GOT3 (cell line): ENCODE measurements around the gene STON2.

Experiments
- DNase-seq: peaks from one replicate; lab custom pipeline; 2025; ENCODE audit warnings: mixed read lengths; lab: John Stamatoyannopoulos, UW

STON2 gene

DNA sequence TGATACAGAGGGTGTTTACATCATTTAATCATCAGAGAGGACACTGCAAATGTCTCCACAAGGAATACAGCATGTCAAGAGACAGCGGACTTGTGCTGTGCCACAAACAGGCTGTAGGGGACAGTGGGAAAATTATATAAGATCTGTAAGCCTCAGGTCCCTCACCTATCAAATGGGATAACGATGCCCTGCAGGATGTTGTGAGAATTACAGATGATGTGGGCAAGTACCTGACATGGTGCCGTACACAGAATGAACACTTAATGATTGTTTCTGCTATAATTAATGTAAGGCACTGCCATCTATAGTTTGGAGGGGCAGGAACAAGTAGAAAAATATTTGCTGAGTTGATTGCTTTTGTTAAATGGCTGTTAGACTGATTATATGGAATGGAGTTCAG is 97.5 kb downstream of the STON2 start:
- DNase-seq = no peak

DNA sequence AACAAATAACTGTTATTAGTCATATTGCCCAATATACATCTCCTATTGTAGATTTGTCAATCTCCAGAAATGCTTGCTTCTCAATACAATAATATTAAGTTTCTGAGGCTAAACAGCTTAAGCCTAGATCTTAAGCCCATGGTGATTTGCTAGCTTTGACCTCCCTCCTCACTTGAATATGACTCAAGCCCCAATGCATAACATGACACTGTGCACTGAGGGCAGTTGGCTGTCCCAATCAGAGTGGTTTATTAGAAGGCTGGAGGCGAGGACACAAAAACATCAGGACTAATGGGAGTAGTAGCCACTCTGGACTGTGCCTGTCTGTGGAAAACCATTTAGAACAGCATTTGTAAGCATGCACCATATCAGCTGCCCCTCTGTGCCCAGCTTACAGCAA is 98.3 kb downstream of the STON2 start:
- DNase-seq = no peak

- DNase-seq = no peak
These were observed 98.8 kb downstream of the STON2 start for GRCh38 chr14:81301371-81301770.

GRCh38 chr14:81298911-81299310 is 101.2 kb downstream of the STON2 start:
- DNase-seq = no peak

GRCh38 chr14:81298122-81298521 is 102.0 kb downstream of the STON2 start:
- DNase-seq = no peak

DNA sequence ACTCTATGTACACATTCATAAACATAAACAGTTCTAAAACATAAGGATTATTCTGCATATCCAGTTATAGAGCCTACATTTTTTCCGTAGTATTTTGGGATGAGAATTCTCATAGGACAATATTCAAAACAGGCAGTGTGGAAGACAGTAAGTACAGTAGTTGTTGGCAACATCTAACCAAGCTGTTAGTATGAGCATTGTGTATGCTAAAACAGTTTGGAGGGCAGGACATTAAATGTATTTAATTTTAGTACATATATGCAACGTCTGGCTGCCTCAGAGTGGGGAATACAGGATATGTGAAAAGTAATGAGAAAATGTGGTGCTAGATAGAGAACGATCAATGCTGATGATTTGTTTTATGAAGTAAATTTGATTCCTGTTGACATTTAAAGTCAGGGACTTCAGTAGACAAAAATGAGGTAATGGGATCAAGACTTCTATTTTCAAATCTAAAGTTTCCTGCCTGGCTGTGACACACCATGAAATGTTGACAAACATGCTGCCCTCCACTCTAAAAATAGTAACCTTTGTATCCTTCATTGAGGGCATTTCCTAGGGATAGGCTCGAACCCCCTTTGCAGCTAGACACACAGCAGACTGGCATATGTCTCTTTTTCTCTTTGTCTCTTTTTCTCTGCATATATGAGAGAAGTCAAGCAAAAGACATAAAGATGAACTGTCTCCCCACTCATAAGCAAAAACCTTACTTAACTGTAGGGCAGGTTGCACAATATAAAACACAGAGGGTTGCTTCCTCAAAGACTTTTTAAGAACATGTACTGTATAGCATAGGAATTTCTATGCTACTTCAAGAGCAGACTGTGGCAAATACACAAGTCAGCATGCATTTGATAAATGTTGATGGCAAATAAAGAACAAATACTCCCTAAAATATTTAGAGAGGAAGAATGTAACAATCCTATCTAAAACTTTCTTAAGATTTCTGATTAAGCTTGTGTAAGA is 103.9 kb downstream of the STON2 start:
- no peak for DNase-seq

GRCh38 chr14:81289516-81289915 is 110.6 kb downstream of the STON2 start:
- DNase-seq = no peak

- no peak for DNase-seq
These were observed 113.4 kb downstream of the STON2 start for GRCh38 chr14:81286574-81287370.

GRCh38 chr14:81285245-81285644 is 114.9 kb downstream of the STON2 start:
- DNase-seq = no peak

DNA sequence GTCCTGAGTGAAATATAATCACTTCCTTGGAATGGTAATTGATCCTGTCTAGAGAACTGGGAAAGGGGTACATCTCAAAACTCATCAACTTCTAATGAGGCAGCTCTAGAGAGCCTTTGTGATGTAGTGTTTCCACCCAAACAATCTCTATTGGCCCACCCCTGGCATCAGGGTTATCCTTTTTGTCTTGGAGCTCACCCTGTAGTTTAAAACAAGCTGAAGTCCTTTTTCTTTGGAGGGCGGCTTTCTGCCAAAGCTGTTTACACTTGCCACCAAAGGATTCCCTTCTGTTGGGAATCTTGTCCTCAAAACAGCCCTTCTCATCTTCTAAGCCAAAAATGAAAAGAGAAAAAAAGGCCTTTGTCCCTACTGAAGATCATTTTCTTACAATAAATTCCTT is 118.8 kb downstream of the STON2 start:
- no peak for DNase-seq

DNA sequence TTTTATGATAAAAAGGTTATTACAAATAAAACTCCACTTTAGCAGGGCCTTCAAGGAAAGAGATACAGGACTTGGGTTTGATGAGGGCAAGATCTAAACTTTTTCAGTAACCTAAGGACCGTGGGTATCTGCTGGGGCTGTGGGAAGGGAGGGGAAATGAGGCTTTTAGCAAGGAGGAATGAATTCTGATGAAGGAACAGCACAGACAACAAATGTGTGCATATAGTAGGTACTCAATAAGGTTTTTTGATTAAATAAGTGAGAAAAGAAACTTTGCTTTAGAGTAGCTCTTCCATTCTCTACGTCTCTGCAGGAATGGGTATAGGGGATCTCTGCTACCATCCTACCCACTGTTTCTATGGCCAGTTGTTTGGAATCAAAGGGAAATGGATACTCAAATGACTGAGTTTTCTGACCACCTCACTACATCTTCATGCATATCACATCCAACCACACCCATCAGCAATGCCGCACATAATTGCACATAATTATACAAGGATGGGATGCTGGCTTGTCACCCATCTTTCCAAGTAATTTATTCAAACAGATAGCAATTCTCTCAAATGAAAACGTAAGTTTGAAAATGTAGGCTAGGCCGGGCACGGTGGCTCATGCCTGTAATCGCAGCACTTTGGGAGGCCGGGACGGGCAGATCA is 119.9 kb downstream of the STON2 start:
- no peak for DNase-seq

DNA sequence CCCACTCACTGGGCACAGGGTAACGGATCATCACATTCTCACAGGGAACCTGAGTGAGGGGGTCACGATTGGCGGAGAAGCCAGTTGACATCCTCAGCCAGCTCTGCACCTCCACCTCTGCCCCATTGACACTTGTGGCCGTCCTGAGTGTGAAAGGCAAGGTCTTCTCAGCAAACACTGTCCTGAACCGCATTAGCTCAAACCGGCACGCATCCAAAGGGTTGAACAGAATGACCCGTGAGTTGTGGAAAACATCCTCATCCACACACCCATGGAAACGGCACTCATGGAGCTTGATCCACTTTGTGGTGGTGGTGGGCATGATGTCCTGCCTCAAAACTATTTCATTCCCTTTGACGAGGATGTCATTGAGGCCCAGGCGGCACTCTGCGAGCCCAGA is 123.0 kb downstream of the STON2 start:
- no peak for DNase-seq

DNA sequence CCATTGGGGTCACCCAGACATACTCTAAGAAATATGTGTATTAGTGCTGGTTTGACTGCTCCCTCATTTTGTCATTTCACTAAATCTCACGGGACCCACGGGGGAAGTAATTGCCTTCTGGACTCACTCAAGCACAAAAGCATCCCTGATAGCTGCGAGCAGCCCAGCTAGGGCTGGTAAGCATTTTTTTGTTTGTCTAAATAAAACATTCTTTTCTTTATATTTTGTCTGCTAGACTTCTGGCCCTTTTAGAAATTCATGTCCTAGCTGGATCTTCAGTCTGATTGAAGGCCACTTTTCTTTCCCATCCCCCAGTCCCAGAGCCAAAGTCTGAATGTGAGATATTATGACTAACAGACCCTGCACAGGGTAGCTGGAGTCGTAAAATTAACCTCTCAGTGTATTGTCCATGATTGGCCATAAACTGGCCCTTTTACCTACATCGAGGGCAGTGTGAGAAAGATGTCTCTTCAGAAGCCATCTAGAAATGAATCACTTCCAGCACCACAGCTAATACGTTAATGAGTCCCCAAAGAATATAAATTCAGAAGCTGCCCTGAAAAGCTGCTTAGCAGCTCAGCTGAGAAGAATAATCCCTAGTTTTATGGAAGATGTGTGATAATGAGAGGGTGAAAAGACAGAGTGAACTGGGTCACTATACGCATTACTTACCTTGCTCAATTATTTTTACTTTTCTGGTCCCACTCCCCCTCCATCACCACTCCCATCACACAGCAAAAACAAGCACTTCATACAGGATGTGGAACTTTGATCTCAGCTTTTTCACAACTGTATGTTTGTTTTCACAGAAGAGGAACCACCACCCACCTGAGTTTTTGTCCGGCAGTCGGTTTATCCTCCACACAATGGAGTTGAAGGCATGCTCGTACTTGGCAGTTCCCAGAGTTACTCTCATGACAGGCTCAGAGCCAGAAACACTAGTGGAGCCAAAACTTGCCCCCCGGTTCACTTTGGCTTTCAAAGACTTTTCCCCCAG is 123.8 kb downstream of the STON2 start:
- DNase-seq = no peak

DNA sequence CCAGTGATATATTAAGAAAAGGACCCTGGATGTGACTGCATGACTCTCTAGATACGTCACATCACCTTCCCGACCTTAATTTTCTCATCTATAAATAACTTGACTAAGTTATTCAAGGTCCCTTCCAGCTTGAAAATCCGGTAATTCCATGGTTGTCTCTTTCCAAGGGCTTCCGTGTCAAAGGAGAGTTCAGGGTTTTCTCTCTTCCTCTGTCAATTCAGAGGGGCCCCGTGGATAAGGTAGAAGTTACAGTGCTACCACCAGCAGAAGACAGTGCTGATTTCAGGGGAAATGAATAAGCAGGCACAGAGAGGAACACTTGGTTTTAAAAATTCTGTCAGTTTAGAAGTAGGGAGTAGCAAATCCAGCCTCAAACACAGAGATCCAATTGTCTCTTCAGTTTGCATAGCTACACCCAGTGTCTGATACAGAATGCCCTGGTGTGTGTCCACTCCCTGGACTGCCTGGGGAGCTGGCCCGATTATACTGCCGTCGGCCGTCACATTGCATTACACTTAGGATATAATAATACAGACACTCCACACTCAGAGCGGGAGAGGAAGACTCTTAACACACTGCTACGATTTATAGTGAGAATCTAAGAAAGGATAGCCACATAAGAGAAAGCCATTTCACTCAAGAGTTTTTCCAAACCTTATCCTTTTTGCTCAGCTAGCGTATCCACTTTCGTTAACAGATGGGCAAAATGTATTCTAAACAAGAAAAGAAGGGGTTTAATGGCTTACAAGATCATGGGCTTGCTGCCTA is 124.6 kb downstream of the STON2 start:
- no peak for DNase-seq

GRCh38 chr14:81273961-81274575 is 126.1 kb downstream of the STON2 start:
- no peak for DNase-seq

DNA sequence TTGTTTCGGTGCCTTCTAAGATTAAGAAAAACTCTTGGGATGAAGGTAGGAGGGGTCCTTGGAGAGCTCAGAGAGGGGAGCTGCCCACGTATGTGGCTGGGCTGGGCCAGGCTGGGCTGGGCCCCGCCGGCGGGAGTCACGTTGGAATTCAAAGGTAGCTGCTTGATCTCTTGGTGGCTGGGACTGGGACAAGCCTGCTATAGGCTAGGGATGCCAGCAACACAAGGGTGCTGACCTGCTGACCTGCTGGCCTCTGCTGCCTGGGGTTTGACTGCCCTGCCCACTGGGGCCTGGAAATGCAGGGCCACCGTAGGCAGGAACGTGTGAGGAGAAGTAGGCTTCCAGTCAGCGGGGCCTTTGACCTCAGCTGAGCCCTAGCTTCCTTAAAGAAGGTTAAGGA is 126.6 kb downstream of the STON2 start:
- no peak for DNase-seq

DNA sequence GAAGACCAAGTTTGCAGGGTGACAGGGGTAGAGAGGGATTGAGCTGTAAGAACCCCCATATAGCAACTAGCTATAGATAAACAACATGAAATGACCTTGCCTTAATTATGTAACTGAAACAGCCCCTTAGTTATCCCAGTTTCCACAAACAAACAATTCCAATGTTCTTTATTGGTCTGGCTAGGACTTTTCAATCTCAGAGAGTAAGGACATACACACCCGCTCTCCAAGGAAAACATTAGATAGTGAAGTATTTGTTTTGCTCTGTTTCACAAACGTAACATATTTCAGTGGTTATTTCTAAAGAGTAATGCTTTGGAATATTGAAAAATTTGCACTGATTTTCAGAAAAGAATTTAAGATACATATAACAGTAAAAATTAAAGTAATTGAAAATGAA is 127.8 kb downstream of the STON2 start:
- DNase-seq = no peak

- DNase-seq = no peak
These were observed 130.1 kb downstream of the STON2 start for GRCh38 chr14:81269979-81270375.

GRCh38 chr14:81269100-81269978 is 130.8 kb downstream of the STON2 start:
- no peak for DNase-seq
